AG08396 (cell line): Measurements from ENCODE around the gene HMOX2.
A peak's percentile ranks its signal among the peaks of the same experiment; 100 is the strongest.

Experiments used
- DNase-seq: peaks from one replicate; pipeline ENCODE4 v3.0.0; 2012; ENCODE audit warnings: low spot score, mixed read lengths

Gene HMOX2

DNA sequence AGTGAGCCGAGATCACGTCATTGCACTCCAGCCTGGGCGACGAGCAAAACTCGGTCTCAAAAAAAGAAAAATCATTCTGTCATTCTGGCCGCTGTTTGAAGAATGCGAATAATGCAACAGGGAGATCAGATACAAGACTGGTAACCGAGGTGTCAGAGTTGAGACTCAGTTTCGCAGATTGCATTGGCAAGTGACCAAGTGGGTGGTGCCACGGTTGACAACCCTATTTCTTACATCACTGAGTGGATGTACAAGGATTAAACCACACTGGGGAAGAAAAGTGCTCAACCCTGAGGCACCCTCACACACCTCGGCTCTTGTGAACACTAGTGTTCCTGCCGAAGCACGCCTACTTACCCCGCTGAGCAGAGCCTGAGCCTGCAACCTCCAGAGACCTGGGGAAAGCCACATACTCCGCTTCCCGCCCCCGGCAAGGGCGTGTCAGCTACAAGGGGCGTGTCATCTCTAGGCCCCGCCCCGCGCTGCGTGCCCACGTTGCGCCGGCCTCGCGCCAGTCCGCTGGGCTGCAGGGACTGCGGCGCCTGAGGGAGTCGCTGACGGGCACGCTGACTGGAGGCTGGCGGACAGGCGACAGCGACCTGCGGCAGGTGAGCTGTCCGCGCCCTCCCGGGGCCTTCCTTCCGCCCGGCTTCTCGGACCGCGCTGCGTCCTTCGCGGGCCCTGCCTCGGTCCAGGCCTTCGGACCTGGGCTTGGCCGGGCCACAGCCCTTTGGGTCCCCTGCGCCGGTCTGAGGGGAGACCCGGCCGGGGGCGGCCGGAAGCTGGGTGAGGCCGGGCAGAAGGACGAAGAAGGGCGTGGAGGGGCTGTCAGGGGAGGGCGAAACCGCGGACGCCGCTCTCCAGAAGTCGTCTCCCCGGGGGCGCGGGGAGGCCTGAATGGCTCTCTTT is at the start of gene HMOX2:
HMOX2 (plus strand) TSS at position 519 of the 909 bp plus-strand sequence. CDS start 29,127 bp downstream, outside the sequence.
- peak; percentile 98 for DNase-seq

DNA sequence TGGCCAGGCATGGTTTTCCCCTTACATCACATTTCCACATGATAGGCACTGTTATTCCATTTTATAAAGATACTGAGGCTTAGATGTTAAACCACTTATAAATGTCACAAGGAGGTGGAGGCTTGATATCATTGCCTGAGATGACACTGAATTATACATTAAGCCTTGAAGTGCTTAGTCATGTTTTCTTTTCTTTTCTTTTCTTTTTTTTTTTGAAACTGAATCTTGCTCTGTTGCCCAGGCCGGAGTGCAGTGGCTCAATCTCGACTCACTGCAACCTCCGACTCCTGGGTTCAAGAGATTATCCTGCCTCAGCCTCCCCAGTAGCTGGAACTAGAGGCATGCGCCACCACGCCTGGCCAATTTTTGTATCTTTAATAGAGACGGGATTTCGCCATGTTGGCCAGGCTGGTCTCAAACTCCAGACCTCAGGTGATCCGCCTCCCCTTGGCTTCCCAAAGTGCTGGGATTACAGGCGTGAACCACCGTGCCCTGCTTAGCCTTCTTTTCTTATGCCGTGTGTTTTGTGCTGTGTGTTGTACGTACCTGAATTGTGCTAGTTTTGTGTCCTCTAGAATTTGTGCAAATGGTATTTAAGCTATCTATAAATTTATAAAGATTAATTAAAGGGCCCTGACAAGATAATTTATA is 49.4 kb upstream of the HMOX2 start:
- DNase-seq, result no peak

DNA sequence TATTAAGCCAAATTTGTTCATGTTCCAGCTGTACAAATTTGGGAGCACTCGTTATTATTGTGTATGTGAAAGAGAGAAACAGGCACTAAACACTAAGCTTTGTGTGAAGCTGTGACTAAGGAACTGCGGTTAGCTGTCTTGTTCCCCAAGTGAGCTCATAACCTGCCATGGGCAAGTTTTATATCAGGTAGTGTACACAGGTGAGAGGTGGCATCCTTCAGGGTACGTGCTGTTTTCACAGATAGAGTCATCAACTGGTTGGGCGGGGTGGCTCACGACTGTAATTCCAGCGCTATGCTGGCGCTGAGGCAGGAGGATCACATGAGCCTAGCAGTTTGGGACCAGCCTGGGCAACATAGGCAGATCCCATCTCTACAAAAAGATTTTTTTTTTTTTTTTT is 47.7 kb upstream of the HMOX2 start:
- no peak for DNase-seq

DNA sequence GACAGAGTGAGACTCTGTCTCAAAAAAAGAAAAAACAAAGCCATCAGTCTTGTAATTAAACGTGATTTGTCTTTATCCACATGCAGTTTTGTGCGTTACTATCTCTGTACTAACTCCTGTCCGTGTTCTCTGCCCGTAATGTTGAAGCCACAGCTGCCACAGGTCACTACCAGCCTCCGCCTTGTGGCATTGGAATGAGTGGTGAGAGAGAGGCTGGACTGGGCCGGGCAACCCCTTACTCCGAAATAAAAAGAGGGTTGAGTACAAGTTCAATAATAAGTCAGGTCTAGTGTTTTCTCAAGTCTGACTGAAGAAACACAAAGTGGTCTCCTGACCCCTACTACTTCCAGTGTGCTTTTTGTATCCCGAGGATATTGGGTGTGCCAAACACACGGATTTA is 45.2 kb upstream of the HMOX2 start:
- no peak for DNase-seq

GRCh38 chr16:4433228-4433627 is 43.0 kb upstream of the HMOX2 start:
- no peak for DNase-seq

GRCh38 chr16:4433914-4434787 is 42.0 kb upstream of the HMOX2 start:
- DNase-seq, result no peak

GRCh38 chr16:4435337-4436067 is 40.7 kb upstream of the HMOX2 start:
- DNase-seq, result no peak

DNA sequence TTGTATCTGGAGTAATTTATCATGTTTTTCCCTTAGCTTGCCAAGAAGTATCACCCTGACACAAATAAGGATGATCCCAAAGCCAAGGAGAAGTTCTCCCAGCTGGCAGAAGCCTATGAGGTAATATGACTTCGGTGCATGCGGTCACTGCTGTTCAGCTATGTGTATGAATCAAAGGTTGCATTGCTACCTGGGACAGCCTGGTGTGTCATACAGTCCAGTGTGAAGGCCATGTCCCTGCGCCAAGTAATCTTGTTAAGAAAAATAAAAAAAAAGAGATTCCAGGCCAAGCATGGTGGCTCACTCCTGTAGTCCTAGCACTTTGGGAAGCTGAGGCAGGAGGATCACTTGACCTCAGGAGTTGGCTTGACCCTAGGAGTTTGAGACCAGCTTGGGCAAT is 38.8 kb upstream of the HMOX2 start:
- no peak for DNase-seq

- DNase-seq, result no peak
Observed at GRCh38 chr16:4442371-4442770, 33.8 kb upstream of the HMOX2 start.

DNA sequence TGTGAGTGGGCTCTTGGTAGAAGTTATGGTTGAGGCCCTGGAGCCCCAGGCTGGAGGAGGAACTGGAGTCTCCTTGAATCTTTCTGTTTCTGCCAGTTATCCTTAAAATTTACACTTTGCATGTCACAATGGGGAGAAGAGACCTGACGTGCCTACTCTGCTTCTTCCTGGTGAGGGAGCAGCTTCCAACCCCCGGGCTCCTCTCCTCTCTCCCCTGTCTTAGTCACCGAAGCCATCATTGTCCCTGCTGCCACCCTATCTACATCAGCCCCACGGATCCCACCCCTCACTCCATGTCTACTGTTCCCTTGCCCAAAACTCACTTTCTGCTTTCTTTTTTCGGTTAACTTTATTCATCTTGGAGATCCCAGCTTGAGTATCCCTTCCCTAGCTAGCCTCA is 32.9 kb upstream of the HMOX2 start:
- no peak for DNase-seq

DNA sequence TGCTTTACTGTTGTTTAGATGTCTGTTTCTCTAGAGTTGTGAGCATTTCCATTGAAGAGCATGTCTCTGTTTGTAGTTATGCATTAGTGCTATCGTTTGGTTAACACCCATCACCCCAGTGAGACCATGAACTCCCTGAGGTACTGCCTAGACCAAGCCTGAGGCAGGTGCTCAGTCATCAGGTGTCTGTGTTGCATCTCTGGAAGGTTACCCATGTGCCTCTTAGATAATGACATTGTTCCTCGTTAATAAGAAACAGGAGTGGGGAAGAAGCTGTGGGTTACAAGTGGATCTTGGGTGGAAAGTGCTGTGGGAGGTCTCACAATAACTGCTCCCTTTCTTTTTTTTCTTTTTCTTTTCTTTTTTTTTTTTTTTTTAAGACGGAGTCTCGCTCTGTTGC is 32.2 kb upstream of the HMOX2 start:
- DNase-seq, result no peak

- DNase-seq, result no peak
Observed at GRCh38 chr16:4450430-4450829, 25.8 kb upstream of the HMOX2 start.

GRCh38 chr16:4450931-4451519 is 25.2 kb upstream of the HMOX2 start:
- DNase-seq, result no peak

- no peak for DNase-seq
Observed at GRCh38 chr16:4452674-4453073, 23.5 kb upstream of the HMOX2 start.

DNA sequence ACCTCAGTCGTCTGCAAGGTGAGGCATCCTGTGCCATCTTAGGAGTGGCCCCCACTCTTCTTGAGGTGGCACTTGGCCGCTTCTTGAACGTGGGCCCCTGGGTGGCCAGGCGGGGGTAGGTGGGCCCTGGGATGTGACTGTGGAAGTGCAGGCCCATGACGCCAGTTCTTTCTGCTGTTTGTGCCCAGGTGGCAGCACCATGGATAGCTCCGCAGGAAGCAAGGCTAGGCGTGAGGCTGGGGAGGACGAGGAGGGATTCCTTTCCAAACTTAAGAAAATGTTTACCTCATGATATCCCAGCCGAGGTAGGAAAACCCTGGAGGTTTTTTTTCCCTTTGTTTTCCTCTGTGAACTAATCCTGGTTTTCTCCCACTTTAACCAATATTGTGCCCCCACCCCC is 21.6 kb upstream of the HMOX2 start:
- no peak for DNase-seq

DNA sequence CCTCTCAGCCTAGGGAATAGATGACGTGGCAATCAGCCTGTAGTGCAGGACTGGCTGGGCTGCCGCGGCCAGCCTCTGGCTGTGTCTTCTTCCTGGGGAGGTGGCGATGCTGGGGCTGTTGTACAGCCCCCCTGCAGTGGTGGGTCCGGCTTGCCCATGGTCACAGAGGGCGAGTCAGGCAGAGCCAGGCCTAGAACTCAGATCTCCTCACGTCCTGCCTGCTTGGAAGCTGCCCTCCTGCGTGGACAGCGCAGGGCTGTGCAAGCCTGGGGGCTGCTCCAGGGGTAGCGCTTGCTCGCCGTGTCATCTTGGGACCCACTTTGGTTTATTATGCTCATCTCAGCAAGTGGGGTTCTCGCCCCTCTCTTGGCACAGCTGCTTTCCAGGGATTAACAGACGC is 21.1 kb upstream of the HMOX2 start:
- DNase-seq, result no peak

GRCh38 chr16:4455951-4456350 is 20.2 kb upstream of the HMOX2 start:
- no peak for DNase-seq

DNA sequence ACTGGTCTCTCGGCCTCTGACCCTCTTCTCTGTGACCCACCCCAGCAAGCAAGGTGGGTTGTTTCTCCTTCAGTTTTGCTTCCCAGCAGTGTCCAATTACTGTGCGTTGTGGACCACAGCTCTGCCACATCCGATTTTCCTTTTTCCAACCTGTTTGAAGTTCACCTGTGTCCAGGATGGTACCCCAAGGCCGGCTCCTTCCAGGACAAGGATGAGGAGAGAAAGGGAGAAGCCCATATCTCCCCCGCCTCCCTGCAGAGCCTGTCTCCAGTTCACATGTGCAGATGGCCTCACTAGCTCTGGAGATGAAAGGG is 15.3 kb upstream of the HMOX2 start:
- DNase-seq, result no peak

GRCh38 chr16:4461250-4462085 is 14.7 kb upstream of the HMOX2 start:
- DNase-seq, result no peak

DNA sequence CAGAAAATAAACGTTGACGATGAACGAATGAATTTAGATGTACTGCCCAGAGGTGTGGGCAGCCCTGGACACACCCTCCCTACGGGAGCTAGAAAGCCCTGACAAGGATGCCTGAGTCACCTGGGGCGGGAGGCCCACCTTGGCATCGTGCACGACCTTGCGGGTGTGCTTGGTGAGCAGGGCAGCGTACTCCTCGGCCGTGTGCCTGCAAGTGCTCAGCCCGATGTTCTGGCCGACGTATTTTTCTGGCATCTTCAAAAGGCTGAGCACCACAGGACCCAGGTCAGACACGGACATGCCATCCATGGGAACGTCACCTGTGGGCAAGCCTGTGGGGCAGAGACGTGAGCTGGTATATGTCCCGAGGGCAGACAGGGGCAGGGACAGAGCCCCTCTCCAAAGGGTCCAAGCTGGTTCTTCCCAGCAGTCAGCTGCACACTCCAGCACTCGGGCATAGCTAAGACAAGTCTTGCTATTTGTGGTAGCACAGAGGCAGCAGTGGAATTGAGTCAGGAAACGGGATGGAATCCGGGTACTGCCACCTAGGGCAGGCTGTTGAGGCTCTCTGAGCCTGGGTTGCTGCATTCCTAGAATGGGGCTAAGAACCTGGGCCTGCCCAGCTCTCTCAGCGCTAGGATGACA is 12.6 kb upstream of the HMOX2 start:
- DNase-seq, result no peak
